Panc1 (cell line): Measurements from ENCODE around the gene FAM184B. TPM values are rescaled to one million over a fixed set of nuclear protein-coding genes. Genes with fewer than 3 reads are reported as not detected.

Experiments
- ATAC-seq: fragments of 200-7000 bp; cut with Tn5 transposase; 2 replicates; pipeline ENCODE4 v1.9.1; 2020; ENCODE audit warnings: mild to moderate bottlenecking, moderate library complexity
- BruUV-seq: library from RNA; stranded (reverse); fragments of 400-500 nt; replicated peaks from 2 replicates; lab custom pipeline; 2021; lab: Mats Ljungman, UMichigan
- CTCF ChIA-PET: fragments of 300-600 bp; sonication (Branson Sonifier 250); formaldehyde crosslinking; loops from one replicate; lab custom pipeline; 2022; ENCODE audit warnings: antibody characterized with exemption; lab: Charles Lee
- POLR2A ChIA-PET: fragments of 300-600 bp; sonication (Branson Sonifier 250); formaldehyde crosslinking; loops from one replicate; lab custom pipeline; 2022; ENCODE audit warnings: antibody characterized with exemption; lab: Charles Lee
- DNase-seq: peaks from one replicate; pipeline ENCODE4 v3.0.0-alpha.2; 2010; ENCODE audit warnings: low read depth, low spot score
- H3K27ac ChIP-seq: 2 replicates; pipeline ENCODE4 v1.5.1; 2011; ENCODE audit warnings: mild to moderate bottlenecking, low read length, inconsistent platforms
- H3K27me3 ChIP-seq: fragments of 200-500 bp; sonication (Bioruptor generic); 2 replicates; pipeline ENCODE4 v1.6.0; 2014; ENCODE audit warnings: low read length, inconsistent platforms; ENCODE audit not compliant: control insufficient read depth, insufficient read depth
- H3K36me3 ChIP-seq: fragments of 200-500 bp; sonication (Bioruptor generic); 2 replicates; pipeline ENCODE4 v1.5.1; 2014; ENCODE audit warnings: inconsistent platforms, mild to moderate bottlenecking, low read length, moderate library complexity; ENCODE audit not compliant: control insufficient read depth, insufficient read depth
- H3K4me1 ChIP-seq: 2 replicates; pipeline ENCODE4 v1.5.1; 2011; ENCODE audit warnings: inconsistent platforms, mild to moderate bottlenecking, low read length, moderate library complexity; ENCODE audit not compliant: control insufficient read depth, insufficient read depth
- H3K4me3 ChIP-seq, 2 experiments: 2 replicates each; pipeline ENCODE4 v1.5.1; 2011 to 2012; ENCODE audit warnings: low read depth in 2 of 2, low read length in 2 of 2, mild to moderate bottlenecking in 2 of 2, inconsistent platforms in 1 of 2, moderate library complexity in 1 of 2
- H3K9me3 ChIP-seq: fragments of 200-500 bp; sonication (Bioruptor generic); 2 replicates; pipeline ENCODE4 v1.5.1; 2014; ENCODE audit warnings: low read depth, mild to moderate bottlenecking, inconsistent platforms, low read length, moderate library complexity; ENCODE audit not compliant: control insufficient read depth, insufficient read depth
- CTCF ChIP-seq: fragments of 450-650 bp; IDR thresholded peaks from 2 replicates; pipeline ENCODE4 v1.5.1; 2017; ENCODE audit warnings: mild to moderate bottlenecking
- POLR2AphosphoS5 ChIP-seq: IDR thresholded peaks from 2 replicates; pipeline ENCODE4 v1.6.1; 2012; ENCODE audit warnings: mild to moderate bottlenecking, low read depth, low read length, moderate library complexity
- REST ChIP-seq, 2 experiments: IDR thresholded peaks; 2 replicates each; pipeline ENCODE4 v1.6.1; 2011 to 2012; ENCODE audit warnings: low read depth in 2 of 2, control low read depth in 1 of 2, low read length in 1 of 2, mild to moderate bottlenecking in 1 of 2, moderate library complexity in 1 of 2; ENCODE audit not compliant: insufficient read depth in 1 of 2
- SIN3A ChIP-seq: IDR thresholded peaks from 2 replicates; pipeline ENCODE4 v1.6.1; 2012; ENCODE audit warnings: low read depth, mild to moderate bottlenecking, low read length, moderate library complexity, borderline replicate concordance; ENCODE audit not compliant: insufficient read depth
- TCF7L2 ChIP-seq: IDR thresholded peaks from 2 replicates; pipeline ENCODE4 v1.6.1; 2011; ENCODE audit warnings: mild to moderate bottlenecking, low read depth, low read length, inconsistent platforms
- in situ Hi-C: cut with HindIII; loops from 2 replicates; pipeline ENCODE4 v1.10.0; 2016; ENCODE audit warnings: low sequenced_read_pairs, low pct_unique_long_range_greater_than_20kb
- intact Hi-C: fragments of 100-400 bp; cut with micrococcal nuclease; formaldehyde crosslinking; loops from one replicate; pipeline ENCODE4 v1.10.0; 2022; ENCODE audit not compliant: unreplicated experiment
- total RNA-seq: library from RNA; stranded (reverse); gene quantifications from one replicate; pipeline ENCODE4 v1.2.1, GENCODE V29; 2021; ENCODE audit not compliant: unreplicated experiment

Gene FAM184B
- total RNA-seq, 1 experiment from 2014 or later: 0.03 TPM

DNA sequence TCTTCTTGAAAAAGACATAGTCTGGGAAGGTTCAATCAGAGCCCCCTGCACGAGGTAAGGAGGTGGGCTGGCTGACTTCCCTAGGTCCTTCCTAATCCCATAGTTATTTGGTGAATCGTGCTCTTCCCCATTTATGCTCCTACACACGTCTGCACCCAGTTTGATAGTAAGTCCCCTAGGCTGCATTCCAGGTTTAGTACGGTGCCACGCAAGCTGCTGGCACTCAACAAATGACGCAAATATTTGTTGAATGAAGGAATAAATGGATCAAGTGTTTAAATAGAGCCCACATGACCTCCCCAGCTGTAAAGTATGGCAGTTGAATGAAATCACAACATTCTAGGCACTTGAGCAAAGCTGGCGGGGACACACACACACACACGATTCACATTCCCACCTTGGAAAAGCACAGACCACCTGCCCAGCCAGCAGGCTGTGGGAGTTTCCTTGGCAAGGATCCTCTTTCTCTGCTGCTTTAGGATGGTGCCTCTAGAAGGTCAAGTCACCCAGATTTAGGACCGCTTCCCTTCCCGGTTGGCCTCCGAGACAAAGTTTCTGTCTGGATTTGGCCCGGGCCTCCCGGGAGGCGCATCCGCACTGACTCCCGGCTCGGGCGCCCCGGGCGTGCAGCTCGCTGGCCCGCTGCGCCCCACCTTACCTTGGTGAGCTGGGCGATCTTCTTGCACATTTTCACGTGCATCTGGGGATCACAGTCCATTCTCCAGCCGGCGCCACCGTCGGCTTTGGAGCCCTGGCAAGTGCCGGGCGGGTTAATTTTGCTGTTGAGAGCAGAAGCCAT lies 721 bp downstream of the FAM184B start:
- POLR2A ChIA-PET: no interaction called here
- peaks cover 6% of the 10 kb centered on the region for H3K27me3 ChIP-seq
- in situ Hi-C loops: no loop called here
- intact Hi-C loops: no loop called here
- no peaks in the 10 kb centered on the region for H3K36me3 ChIP-seq
- CTCF ChIA-PET: no interaction called here
- H3K4me1 ChIP-seq: no peaks in the 10 kb centered on the region
- ATAC-seq (peak; percentile 69), DNase-seq (no peak)
- no peak for TF ChIP-seq SIN3A
- TF ChIP-seq POLR2AphosphoS5: no peak
- no peak for TF ChIP-seq TCF7L2
- no peak for TF ChIP-seq CTCF
- TF ChIP-seq REST (IDR thresholded peaks at IDR 0.05; ENCODE audit: insufficient read depth in 1 of 2, low read depth in 2 of 2, low read length in 1 of 2): no peak
- peak overlapping the region; percentile 28 to 43 for H3K4me3 ChIP-seq
- H3K27ac ChIP-seq: no peak overlapping the region
- no peaks in the 10 kb centered on the region for H3K9me3 ChIP-seq
- no TSS peak for BruUV-seq

GRCh38 chr4:17778431-17778830 lies 3.0 kb downstream of the FAM184B start:
- in situ Hi-C loops (no loop called here), intact Hi-C loops (no loop called here)
- ChIA-PET POLR2A (no interaction called here), CTCF (no interaction called here)
- Histone ChIP-seq H3K36me3 (no peaks in the 10 kb centered on the region), H3K9me3 (no peaks in the 10 kb centered on the region), H3K4me3 (no peak overlapping the region), H3K4me1 (no peaks in the 10 kb centered on the region), H3K27ac (no peak overlapping the region), H3K27me3 (peaks cover 6% of the 10 kb centered on the region)
- BruUV-seq: no TSS peak
- DNase-seq: no peak
- no peak for ATAC-seq
- no peak for TF ChIP-seq REST (IDR thresholded peaks at IDR 0.05; ENCODE audit: insufficient read depth in 1 of 2, low read depth in 2 of 2, low read length in 1 of 2)
- no peak for TF ChIP-seq SIN3A
- no peak for TF ChIP-seq CTCF
- TF ChIP-seq TCF7L2: no peak
- no peak for TF ChIP-seq POLR2AphosphoS5
